ENCODE data around the gene NDNF.

GRCh38 chr4:121073004-121073435 is 685 bp upstream of the NDNF start:
- TF ChIP-seq CTCF (IDR thresholded peaks at IDR 0.05), result no peak
- TF ChIP-seq EZH2 (IDR thresholded peaks at IDR 0.05; ENCODE audit: borderline replicate concordance, insufficient read depth, low read depth, low read length, poor library complexity, severe bottlenecking), result no peak
